ENCODE data around the gene PRDM15.

Gene PRDM15

DNA sequence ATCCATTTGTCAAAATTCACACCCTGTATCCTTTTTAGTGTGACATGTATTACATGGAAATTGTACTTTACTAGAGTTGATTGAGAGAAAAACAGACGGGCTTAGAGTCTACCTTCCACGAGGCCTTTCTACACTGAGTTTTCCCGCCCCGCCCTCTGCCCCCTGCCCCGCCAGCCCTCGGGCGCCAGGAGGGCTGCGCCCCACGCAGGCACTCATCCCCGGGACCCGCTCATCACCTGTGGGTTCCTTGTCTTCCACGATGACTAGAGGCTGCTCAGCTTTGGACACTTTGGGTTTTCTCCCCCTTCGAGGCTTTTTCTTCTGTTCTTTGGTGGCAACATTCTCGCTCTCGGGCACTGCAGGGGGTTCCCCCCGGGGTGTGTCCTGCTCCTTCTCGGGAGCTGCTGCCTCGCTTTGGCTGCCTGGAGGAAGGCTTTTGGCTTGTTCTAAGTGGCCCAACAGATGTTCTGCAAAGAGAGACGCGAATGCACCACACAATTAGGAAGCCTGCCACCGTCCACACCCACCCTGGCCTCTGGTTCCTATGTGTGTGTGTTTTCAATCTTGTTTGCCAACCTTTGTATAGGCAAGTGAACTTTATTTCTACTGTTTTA, 39.6 kb downstream of the PRDM15 start:
- Histone ChIP-seq H3K36me3 (ENCODE audit: control insufficient read depth, insufficient read depth, low read length) (peaks cover 38% of the 10 kb centered on the region), H3K9me3 (ENCODE audit: control insufficient read depth, low read length) (peaks cover 6% of the 10 kb centered on the region), H3K4me3 (ENCODE audit: extremely low read depth, insufficient read depth, low read length, poor library complexity, severe bottlenecking) (no peak overlapping the region), H3K4me1 (ENCODE audit: control insufficient read depth, insufficient read depth, low read length, poor library complexity, severe bottlenecking) (no peaks in the 10 kb centered on the region), H3K27ac (ENCODE audit: low read depth, low read length, severe bottlenecking) (no peak overlapping the region)
- WGBS, 2 experiments (ENCODE audit: insufficient coverage in 2 of 2) = 91 to 96% methylated on average over 17 to 18 of the region's 21 CpGs

DNA sequence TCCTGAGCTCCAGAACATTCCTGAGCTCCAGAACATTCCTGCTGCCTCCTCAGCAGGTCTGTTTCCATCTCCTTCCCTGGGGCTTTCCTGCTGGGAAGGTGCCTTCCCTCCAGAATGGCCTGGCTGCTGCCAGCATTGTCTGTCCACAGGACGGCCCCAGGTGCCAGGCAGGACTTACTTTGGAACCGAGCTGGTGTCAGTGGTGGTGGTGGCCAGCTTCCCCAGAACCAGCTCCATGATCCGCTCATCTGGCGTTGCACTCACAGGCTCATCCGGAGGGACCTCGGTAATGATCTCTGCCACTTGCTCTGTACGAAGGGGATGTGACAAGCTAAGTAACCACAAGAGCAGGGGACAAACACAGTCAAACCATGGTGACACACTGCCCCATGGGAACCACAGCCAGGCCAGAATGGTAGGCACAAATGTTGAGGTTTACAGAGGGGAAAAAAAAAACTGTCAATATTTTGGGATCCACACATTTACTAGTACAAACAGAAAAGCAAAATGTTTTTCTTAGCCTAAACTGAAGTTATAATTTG, 41.3 kb downstream of the PRDM15 start:
- H3K4me3 ChIP-seq (ENCODE audit: extremely low read depth, insufficient read depth, low read length, poor library complexity, severe bottlenecking) = no peak overlapping the region
- H3K4me1 ChIP-seq (ENCODE audit: control insufficient read depth, insufficient read depth, low read length, poor library complexity, severe bottlenecking) = no peaks in the 10 kb centered on the region
- H3K9me3 ChIP-seq (ENCODE audit: control insufficient read depth, low read length) = peaks cover 6% of the 10 kb centered on the region
- 91 to 92% methylated on average over 6 to 7 of the region's 7 CpGs for WGBS, 2 experiments (ENCODE audit: insufficient coverage in 2 of 2)
- H3K36me3 ChIP-seq (ENCODE audit: control insufficient read depth, insufficient read depth, low read length) = peaks cover 44% of the 10 kb centered on the region
- H3K27ac ChIP-seq (ENCODE audit: low read depth, low read length, severe bottlenecking) = no peak overlapping the region

DNA sequence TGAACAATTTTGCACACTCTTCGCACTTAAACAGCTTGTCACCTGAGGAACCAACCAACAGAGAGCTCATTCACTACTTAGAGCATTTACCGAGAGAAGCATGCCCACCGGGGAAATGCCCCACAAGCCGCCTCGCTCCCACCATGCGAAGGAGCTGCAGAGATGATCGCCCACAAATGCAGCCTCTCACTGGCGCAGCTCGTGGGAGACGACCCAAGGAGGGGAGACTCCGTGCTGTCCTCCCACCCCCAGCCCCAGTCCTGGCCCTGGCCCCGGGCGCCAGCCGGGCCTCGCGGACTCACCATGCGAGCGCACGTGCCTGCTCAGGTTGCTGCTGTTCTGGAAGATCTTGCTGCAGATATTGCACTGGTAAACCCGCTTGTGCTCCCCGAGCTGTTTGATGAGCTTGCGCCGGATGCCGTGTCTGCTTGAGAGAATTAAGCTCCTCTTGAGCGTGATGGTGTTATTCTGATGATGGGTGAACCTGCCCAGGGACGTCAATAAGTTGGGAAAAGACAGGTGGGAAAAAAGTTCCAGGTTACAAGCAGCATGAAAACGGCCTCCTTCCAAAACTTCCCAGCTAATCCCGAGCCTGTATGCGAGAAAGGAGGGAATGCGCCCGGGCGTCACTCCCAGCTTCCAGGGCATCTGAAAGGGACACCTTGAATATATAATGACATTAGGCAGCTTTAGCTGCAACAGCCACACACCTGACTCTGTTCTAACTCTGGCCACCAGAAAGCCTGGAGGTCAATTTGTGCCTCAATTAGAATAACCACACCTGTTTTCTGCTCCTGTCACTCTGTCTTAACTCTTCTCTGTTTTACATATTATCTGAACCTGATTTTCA, 42.8 kb downstream of the PRDM15 start:
- Histone ChIP-seq H3K36me3 (ENCODE audit: control insufficient read depth, insufficient read depth, low read length) (peaks cover 44% of the 10 kb centered on the region), H3K27ac (ENCODE audit: low read depth, low read length, severe bottlenecking) (no peak overlapping the region), H3K4me1 (ENCODE audit: control insufficient read depth, insufficient read depth, low read length, poor library complexity, severe bottlenecking) (no peaks in the 10 kb centered on the region), H3K9me3 (ENCODE audit: control insufficient read depth, low read length) (peaks cover 6% of the 10 kb centered on the region), H3K4me3 (ENCODE audit: extremely low read depth, insufficient read depth, low read length, poor library complexity, severe bottlenecking) (no peak overlapping the region)
- 86 to 90% methylated on average over 23 to 25 of the region's 32 CpGs for WGBS, 2 experiments (ENCODE audit: insufficient coverage in 2 of 2)

DNA sequence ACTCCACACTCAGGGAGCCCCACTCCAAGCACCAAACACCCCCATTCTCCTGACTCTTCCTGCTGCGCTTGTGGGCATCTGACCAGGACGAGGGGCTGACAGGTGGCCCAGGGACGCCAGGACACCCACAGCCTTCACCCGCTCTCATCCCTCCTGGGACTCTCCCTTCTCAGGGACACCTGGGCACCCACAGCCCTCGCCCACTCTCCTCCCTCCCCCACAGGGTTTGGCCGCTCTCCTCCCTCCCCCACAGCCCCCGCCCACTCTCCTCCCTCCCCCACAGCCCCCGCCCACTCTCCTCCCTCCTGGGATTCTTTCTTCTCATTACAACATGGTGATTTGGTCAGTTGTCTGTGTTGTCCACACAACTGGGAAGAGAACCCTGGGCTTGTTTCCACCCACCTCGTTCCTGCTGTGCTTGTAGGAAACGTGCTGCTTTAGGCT, 43.4 kb downstream of the PRDM15 start:
- WGBS, 2 experiments (ENCODE audit: insufficient coverage in 2 of 2) = 58 to 78% methylated on average over 2 to 4 of the region's 10 CpGs

DNA sequence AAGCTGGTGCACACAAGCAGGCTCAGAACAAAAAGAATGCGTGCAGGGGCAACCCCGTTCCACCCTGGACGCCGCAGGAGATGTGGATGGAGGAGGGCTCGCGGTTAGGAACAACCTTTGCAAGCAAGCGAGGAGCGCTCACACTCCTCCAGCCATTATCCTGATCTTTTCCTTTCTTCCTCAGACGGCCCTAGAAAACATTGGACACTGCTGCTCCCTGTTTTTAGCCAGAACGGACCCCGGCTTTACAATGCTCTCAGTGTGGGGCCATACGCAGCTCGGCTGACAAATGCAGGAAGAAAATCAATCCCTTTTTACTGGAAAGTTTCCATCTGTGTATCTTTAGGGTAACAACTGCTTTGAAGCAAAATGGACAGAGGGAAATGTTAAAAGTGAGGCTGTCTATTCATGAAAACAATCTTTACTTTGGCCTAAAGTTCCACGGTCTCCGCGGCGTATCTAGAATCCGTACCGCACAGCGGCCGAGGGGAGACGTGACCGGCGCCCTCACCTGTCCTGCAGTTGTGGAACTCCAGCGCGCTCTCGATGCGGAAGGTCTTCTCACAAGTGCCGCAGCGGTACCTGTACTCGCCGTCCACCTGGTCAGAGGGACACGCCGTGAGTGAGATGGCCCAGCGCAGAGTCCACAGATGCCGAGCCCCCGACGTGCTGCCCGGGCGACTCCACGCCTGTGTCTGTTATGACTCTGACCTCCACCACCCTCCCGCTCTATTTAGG, 44.0 kb downstream of the PRDM15 start:
- WGBS, 2 experiments (ENCODE audit: insufficient coverage in 2 of 2) = 95 to 96% methylated on average over 33 to 42 of the region's 42 CpGs

More for the DNA sequence above, 43.4 kb downstream of the PRDM15 start:
- Histone ChIP-seq H3K36me3 (ENCODE audit: control insufficient read depth, insufficient read depth, low read length) (peaks cover 44% of the 10 kb centered on the region), H3K27ac (ENCODE audit: low read depth, low read length, severe bottlenecking) (no peak overlapping the region), H3K4me1 (ENCODE audit: control insufficient read depth, insufficient read depth, low read length, poor library complexity, severe bottlenecking) (no peaks in the 10 kb centered on the region), H3K4me3 (ENCODE audit: extremely low read depth, insufficient read depth, low read length, poor library complexity, severe bottlenecking) (no peak overlapping the region), H3K9me3 (ENCODE audit: control insufficient read depth, low read length) (no peaks in the 10 kb centered on the region)

DNA sequence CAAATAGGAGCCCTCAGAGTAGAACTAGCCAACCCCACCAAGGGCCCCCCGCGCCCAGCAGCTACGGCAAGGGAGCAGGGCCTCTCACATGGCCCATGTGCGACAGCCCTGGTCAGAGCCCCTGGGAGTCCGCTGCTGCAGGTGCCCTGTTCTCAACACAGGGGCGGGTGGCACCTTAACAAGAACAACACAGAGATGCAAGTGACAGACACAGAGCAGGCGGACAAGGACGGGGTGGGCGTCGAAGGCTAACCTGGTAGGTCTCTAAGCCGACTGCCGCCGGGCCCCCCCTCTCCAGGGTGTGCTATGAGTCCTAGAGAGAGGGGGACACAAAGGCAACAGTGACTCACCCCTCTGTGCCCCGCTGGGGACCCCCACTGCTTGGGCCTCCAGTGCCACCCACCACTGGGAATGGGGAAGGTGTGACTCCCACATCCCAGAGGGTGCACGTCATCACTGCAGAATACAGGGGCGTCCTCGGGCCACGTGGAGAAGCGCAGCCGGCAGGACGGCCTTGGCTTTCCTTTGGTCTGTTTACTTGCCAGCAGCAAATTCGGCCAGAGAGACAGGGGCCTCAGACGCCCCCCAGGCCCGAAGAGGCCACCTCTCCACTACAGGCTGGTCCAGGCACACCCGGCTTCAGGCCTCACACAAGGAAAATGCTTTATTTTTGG, 44.8 kb downstream of the PRDM15 start:
- Histone ChIP-seq H3K9me3 (ENCODE audit: control insufficient read depth, low read length) (no peaks in the 10 kb centered on the region), H3K27ac (ENCODE audit: low read depth, low read length, severe bottlenecking) (no peak overlapping the region), H3K4me3 (ENCODE audit: extremely low read depth, insufficient read depth, low read length, poor library complexity, severe bottlenecking) (no peak overlapping the region), H3K4me1 (ENCODE audit: control insufficient read depth, insufficient read depth, low read length, poor library complexity, severe bottlenecking) (no peaks in the 10 kb centered on the region), H3K36me3 (ENCODE audit: control insufficient read depth, insufficient read depth, low read length) (peaks cover 40% of the 10 kb centered on the region)
- 88 to 89% methylated on average over 18 to 21 of the region's 25 CpGs for WGBS, 2 experiments (ENCODE audit: insufficient coverage in 2 of 2)

More for the DNA sequence above, 44.0 kb downstream of the PRDM15 start:
- Histone ChIP-seq H3K36me3 (ENCODE audit: control insufficient read depth, insufficient read depth, low read length) (peaks cover 44% of the 10 kb centered on the region), H3K9me3 (ENCODE audit: control insufficient read depth, low read length) (no peaks in the 10 kb centered on the region), H3K4me1 (ENCODE audit: control insufficient read depth, insufficient read depth, low read length, poor library complexity, severe bottlenecking) (no peaks in the 10 kb centered on the region), H3K4me3 (ENCODE audit: extremely low read depth, insufficient read depth, low read length, poor library complexity, severe bottlenecking) (no peak overlapping the region), H3K27ac (ENCODE audit: low read depth, low read length, severe bottlenecking) (no peak overlapping the region)

DNA sequence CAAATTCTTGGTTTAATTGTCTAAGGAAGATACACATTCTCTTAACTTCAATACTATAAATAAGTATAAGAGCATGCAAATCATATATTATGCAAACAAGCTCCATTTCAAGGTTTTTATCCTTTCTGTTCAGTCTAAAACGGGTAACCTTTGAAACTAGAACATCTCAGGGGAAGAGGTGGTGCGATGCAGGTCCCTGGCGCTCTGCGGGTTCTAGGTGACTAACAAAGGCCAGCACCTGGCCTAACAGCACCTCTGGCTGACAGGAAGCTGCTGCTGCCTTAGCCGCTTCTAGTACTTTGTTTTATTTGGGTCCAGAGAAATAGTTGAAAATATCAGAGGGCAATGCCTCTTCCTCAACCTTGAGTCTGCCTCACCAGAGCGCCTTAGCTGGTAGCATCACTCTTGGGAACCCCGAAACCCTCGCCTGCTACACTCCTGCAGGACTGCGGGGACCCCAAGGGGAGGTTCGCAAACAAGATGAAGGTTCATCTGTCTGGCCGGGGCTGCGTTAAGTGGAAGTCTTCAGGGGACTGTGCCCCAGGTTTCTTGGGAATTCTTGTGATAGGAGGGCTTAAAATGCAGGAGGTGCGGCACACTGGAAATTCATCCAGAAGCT, 45.5 kb downstream of the PRDM15 start:
- H3K4me1 ChIP-seq (ENCODE audit: control insufficient read depth, insufficient read depth, low read length, poor library complexity, severe bottlenecking) = no peaks in the 10 kb centered on the region
- peaks cover 33% of the 10 kb centered on the region for H3K36me3 ChIP-seq (ENCODE audit: control insufficient read depth, insufficient read depth, low read length)
- no peaks in the 10 kb centered on the region for H3K9me3 ChIP-seq (ENCODE audit: control insufficient read depth, low read length)
- H3K27ac ChIP-seq (ENCODE audit: low read depth, low read length, severe bottlenecking) = no peak overlapping the region
- no peak overlapping the region for H3K4me3 ChIP-seq (ENCODE audit: extremely low read depth, insufficient read depth, low read length, poor library complexity, severe bottlenecking)
- 91% methylated on average over 12 of the region's 13 CpGs for WGBS, 2 experiments (ENCODE audit: insufficient coverage in 2 of 2)

DNA sequence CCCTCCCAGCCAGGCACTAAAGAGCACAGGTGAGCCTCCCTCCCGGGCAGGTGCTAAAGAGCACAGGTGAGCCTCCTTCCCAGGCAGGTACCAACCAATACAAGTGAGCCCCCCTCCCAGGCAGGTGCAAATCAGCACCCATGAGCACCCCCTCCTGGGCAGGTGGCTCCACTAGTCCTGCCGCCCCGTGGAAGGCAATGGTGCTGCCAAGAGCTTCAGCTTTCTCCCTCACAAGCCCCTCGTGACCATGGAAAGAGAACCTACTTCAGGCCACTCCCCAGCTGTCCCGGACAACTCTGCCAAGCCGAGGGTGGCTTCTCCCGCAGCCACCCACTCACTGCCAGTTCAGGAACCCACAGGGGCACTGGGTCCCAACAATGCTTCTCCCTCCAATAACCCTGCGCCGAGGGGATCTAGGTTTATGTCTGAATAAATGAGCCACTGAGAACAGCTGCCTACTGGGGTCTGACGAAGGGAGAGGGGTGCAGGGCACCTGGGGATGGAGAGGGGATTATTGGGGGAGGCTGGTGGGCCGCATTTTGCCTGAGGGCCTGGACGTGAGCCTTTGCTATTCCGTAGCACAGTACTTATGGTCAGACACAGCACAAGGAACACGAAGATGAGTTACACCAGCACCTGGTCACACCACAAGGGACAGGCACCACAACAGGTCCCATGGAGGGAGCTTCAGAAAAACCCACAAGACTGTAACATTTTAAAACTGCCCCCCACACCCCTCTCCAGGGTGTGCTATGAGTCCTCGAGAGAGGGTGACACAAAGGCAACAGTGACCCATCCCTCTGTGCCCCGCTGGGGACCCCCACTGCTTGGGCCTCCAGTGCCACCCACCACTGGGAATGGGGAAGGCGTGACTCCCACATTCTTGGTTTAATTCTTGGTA, 46.3 kb downstream of the PRDM15 start:
- no peak overlapping the region for H3K27ac ChIP-seq (ENCODE audit: low read depth, low read length, severe bottlenecking)
- H3K9me3 ChIP-seq (ENCODE audit: control insufficient read depth, low read length) = no peaks in the 10 kb centered on the region
- WGBS, 2 experiments (ENCODE audit: insufficient coverage in 2 of 2) = 91 to 92% methylated on average over 10 to 11 of the region's 17 CpGs
- H3K4me3 ChIP-seq (ENCODE audit: extremely low read depth, insufficient read depth, low read length, poor library complexity, severe bottlenecking) = no peak overlapping the region
- H3K4me1 ChIP-seq (ENCODE audit: control insufficient read depth, insufficient read depth, low read length, poor library complexity, severe bottlenecking) = no peaks in the 10 kb centered on the region
- H3K36me3 ChIP-seq (ENCODE audit: control insufficient read depth, insufficient read depth, low read length) = peaks cover 31% of the 10 kb centered on the region

DNA sequence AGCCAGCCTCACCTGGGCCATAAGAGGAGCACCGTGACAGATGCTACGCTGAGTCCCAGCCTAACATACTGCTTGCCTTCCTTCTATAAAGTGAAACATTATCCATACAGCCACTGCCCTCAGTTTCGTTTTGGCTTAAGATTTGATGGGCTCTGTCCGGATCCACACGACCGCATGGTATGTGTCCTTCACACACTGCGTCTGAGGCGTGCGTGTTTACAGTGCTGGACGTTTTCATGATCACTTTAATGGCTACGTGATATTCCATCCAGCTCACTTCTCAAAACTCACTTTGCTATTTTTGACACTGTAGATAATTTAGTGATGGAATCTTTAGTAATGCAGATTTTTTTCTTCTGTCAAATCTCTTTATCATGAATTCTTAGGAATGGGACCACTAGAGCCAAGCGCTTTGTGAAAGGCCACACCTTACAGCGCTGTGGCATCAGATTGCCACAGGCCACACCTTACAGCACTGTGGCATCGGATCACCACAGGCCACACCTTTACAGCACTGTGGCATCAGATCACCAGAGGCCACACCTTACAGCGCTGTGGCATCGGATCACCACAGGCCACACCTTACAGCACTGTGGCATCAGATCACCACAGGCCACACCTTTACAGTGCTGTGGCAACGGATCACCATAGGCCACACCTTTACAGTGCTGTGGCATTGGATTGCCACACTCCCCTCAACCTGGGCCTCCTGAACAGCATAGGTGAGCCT, 47.1 kb downstream of the PRDM15 start:
- Histone ChIP-seq H3K4me3 (ENCODE audit: extremely low read depth, insufficient read depth, low read length, poor library complexity, severe bottlenecking) (no peak overlapping the region), H3K4me1 (ENCODE audit: control insufficient read depth, insufficient read depth, low read length, poor library complexity, severe bottlenecking) (no peaks in the 10 kb centered on the region), H3K9me3 (ENCODE audit: control insufficient read depth, low read length) (no peaks in the 10 kb centered on the region), H3K36me3 (ENCODE audit: control insufficient read depth, insufficient read depth, low read length) (peaks cover 23% of the 10 kb centered on the region), H3K27ac (ENCODE audit: low read depth, low read length, severe bottlenecking) (no peak overlapping the region)
- WGBS, 2 experiments (ENCODE audit: insufficient coverage in 2 of 2) = 94 to 95% methylated on average over 10 to 15 of the region's 17 CpGs

Data from mesodermal cell (in vitro differentiated cells).